ENCODE results near the gene VARS2.
"Not testable (repeated sequence)": the region's sequence is repeated elsewhere in the genome, so short reads cannot be mapped to it uniquely, and the experiment has no call there.

The VARS2 gene

GRCh38 chr6:30900863-30901417, 13.1 kb upstream of the VARS2 start:
- TF ChIP-seq CTCF (IDR thresholded peaks at IDR 0.05; ENCODE audit: low read depth, low read length), result no peak
- DNase-seq (ENCODE audit: low read depth, low spot score), result no peak
- H3K4me3 ChIP-seq (ENCODE audit: low read depth, low read length), result no peak overlapping the region
- in situ Hi-C loops (cut with HindIII; ENCODE audit: low sequenced_read_pairs), result no loop called here

GRCh38 chr6:30901436-30901835, 12.6 kb upstream of the VARS2 start:
- DNase-seq (ENCODE audit: low read depth, low spot score), result no peak
- no peak for TF ChIP-seq CTCF (IDR thresholded peaks at IDR 0.05; ENCODE audit: low read depth, low read length)
- in situ Hi-C loops (cut with HindIII; ENCODE audit: low sequenced_read_pairs), result no loop called here
- no peak overlapping the region for H3K4me3 ChIP-seq (ENCODE audit: low read depth, low read length)

- in situ Hi-C loops (cut with HindIII; ENCODE audit: low sequenced_read_pairs); DNase-seq (ENCODE audit: low read depth, low spot score); H3K4me3 ChIP-seq (ENCODE audit: low read depth, low read length): not testable (repeated sequence)
Measured at GRCh38 chr6:30902196-30902595, 11.8 kb upstream of the VARS2 start.

- no peak overlapping the region for H3K4me3 ChIP-seq (ENCODE audit: low read depth, low read length)
- TF ChIP-seq CTCF (IDR thresholded peaks at IDR 0.05; ENCODE audit: low read depth, low read length), result no peak
- no peak for DNase-seq (ENCODE audit: low read depth, low spot score)
- in situ Hi-C loops (cut with HindIII; ENCODE audit: low sequenced_read_pairs), result no loop called here
Measured at GRCh38 chr6:30902709-30903108, 11.3 kb upstream of the VARS2 start.

GRCh38 chr6:30903236-30903635, 10.8 kb upstream of the VARS2 start:
- TF ChIP-seq CTCF (IDR thresholded peaks at IDR 0.05; ENCODE audit: low read depth, low read length), result no peak
- H3K4me3 ChIP-seq (ENCODE audit: low read depth, low read length), result no peak overlapping the region
- in situ Hi-C loops (cut with HindIII; ENCODE audit: low sequenced_read_pairs), result no loop called here
- no peak for DNase-seq (ENCODE audit: low read depth, low spot score)

GRCh38 chr6:30907290-30907757, 6.7 kb upstream of the VARS2 start:
- DNase-seq (ENCODE audit: low read depth, low spot score); in situ Hi-C loops (cut with HindIII; ENCODE audit: low sequenced_read_pairs): not testable (repeated sequence)
- H3K4me3 ChIP-seq (ENCODE audit: low read depth, low read length), result peak overlapping the region; percentile 69

- in situ Hi-C loops (cut with HindIII; ENCODE audit: low sequenced_read_pairs), result no loop called here
- H3K4me3 ChIP-seq (ENCODE audit: low read depth, low read length), result peak within 1 kb of the TSS; percentile 69
- DNase-seq (ENCODE audit: low read depth, low spot score), result peak; percentile 99
- TF ChIP-seq CTCF (IDR thresholded peaks at IDR 0.05; ENCODE audit: low read depth, low read length), result no peak
Measured at GRCh38 chr6:30907758-30908591, 6.1 kb upstream of the VARS2 start, which contains the start of gene GTF2H4. GTF2H4 (plus strand) TSS chr6:30908207.

Measured in astrocyte of the spinal cord (primary cell).